HG02970 (cell line): ENCODE measurements around the gene PPP1R2.
"Not testable (repeated sequence)": the region's sequence is repeated elsewhere in the genome, so short reads cannot be mapped to it uniquely, and the experiment has no call there.

Experiments used
- ATAC-seq: cut with Tn5 transposase; IDR thresholded peaks from one replicate; pipeline ENCODE4 v1.9.1; 2021; ENCODE audit warnings: mild to moderate bottlenecking, moderate library complexity, moderate number of reproducible peaks; ENCODE audit not compliant: unreplicated experiment, low FRiP score

Gene PPP1R2

DNA sequence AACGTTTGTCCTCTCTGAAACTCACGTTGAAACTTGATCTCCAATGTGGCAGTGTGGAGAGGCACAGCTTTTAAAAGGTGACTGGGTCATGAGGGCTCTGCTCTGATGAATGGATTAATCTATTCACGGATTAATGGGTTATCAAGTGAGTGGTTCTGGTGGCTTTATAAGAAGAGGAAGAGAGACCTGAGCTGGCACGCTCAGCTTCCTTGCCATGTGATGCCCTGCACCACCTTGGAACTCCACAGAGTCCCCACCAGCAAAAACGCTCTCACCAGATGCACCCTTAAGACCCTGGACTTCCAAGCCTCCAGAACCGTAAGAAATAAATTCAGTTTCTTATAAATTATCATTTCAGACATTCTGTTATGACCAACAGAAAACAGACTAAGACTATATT lies 2.6 kb downstream of the PPP1R2 start:
- no peak for ATAC-seq

DNA sequence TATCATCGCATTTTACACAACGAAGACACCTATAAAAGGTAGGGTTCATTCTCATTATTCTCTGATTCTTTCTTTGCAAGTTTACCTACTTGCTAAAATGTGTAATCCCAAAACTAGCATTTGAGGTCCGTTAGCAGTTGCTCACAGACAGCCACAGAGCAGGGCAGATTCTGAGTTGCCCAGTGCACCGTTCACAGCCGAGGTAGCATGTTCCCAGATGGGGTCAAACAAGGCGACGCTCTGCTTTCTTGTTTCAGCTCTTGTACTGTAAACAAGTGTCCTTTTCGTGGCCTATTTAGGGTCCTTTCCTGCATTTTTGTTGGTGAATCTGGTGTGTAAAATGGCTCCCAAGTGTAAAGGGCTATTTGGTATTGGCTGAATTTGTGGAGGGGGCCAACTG lies 3.1 kb downstream of the PPP1R2 start:
- ATAC-seq, result no peak

DNA sequence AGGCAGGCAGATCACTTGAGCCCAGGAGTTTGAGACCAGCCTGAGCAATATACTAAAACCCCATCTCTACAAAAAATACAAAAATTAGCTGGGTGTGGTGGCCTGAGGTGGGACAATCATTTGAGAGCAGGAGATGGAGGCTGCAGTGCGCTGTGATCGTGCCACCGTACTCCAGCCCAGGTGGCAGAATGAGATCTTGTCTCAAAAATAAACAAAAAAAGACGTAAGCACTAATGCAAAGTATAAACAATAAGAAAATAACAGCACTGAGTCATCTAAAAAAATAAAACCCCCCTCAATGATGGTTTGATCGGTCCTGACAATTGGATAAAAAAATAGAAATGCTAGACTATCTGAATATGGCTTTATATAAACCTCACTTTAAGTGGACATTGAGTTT lies 3.6 kb downstream of the PPP1R2 start:
- ATAC-seq, result no peak

DNA sequence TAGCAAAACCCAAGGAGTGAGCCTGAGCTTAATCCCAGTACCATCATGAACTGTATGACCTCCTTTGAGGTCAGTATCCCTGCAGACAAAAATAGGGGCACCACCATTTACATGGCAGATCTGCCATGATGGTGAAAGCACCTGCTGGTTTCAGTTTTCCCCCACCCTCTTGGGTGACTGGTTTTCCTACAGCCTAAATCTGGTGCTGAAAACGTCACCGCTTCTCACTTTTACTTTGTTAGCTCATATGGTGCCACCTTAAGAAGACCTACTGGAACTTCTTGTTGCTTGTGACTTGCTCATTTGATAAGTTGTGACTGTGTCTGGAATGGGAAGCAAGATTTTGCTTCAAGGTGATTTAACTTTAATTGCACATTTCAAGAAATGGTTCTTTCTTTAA lies 5.1 kb downstream of the PPP1R2 start:
- no peak for ATAC-seq

DNA sequence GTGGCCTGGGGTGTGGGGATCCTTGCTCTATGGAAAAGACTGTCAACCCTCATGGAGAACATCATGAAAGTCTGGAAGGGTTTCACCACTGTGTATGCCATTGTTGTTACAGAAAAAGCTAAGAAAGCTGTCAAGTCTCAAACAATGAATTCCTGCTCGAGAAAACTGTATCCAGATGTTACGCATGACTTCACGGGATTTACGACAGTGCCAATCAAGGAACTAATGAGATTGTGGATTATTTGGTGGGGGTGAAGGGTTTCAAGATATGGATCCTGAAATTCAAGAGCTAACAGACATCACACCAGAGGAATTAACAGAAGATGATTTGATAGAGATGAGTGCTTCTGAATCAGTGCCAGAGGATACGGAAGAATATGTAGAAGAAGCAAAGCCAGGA lies 7.8 kb downstream of the PPP1R2 start:
- no peak for ATAC-seq

DNA sequence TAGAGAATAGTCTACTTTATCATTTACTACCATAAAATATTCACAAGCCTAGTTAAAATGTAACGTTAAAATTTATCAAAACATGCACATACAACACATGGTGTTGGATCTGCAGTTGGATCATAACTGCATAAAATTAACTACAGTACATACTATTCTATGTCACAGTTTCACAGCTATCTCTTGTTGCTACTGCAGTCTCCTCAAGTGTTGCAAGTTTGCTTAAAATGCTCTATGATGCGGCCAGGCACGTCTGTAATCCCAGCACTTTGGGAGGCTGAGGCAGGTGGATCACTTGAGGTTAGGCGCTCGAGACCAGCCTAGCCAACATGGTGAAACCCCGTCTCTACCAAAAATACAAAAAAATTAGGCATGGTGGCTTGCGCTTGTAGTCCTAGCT lies 10.3 kb downstream of the PPP1R2 start:
- no peak for ATAC-seq

DNA sequence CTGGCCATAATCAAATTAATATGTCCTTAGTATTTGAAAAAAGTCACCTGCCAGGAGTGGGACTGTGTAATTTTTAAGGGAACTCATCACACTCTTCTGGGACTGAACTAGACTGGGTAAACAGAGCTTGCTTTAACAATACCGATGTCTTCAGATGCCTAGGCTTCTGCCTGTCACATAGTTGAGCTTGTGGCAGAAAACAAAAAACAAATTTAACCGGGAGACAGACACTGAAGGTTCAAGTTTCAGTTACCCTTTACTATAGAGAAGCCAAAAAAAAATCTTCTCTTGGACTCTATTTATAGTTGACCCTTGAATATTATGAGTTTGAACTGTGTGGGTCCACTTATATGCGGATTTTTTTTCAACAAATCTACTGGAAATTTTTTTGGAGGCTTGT lies 10.8 kb downstream of the PPP1R2 start:
- no peak for ATAC-seq

DNA sequence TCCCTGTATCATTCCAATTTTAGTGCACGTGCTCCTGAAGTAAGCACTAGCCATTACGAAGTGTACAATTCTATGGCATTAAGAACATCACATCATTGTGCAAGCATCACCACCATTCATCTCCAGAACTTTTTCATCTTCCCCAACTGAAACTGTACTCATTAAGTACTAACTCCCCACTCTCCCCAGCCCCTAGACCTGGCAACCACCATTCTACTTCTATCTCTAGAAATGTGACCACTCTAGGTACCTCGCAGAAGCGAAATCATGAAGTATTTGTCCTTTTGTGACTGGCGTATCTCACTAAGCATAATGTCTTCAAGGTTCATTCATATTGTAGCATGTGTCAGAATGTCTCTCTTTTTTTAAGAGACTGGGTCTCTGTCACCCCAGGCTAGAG lies 11.4 kb downstream of the PPP1R2 start:
- ATAC-seq, result no peak

DNA sequence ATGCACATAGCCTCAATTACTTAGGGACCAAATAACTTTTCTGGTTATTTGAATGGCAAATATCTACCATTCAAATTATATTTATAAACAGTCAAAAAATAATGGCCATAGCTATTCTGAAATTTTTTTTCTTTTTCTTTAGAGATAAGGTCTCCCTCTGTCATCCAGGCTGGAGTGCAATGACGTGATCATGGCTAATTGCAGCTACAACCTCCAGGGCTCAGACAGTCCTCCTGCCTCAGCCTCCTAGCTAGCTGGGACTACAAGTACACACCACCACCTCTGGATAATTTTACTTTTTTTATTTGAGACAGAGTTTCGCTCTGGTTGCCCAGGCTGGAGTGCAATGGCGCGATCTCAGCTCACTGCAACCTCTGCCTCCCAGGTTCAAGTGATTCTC lies 16.6 kb downstream of the PPP1R2 start:
- no peak for ATAC-seq

DNA sequence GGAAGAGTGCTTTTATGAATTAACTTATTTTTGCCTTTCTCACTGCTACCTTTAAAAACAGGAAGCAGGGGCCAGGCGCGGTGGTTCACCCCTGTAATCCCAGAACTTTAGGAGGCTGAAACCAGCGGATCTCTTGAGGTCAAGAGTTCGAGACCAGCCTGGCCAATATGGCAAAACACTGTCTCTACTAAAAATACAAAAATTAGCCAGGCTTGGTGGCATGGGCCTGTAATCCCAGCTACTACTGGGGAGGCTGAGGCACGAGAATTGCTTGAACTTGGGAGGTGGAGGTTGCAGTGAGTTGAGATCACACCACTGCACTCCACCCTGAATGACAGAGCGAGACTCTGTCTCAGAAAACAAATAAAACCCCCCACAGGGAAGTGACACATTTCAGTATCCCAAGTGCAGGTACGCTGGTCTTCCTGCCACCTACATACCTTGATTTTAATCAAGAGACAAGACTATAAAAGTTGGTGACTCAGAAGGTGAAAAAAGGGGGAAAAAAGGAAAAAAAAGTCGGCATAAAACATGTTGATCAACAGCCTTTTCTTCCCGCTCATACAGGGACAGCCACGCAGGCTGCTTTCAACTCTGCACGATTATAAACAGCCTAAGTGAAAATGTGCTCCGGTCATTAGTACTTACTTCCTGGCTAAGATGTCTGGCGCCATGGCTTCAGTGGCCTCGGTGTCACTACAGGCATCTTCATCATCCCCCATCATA lies 18.8 kb downstream of the PPP1R2 start:
- ATAC-seq, result no peak

DNA sequence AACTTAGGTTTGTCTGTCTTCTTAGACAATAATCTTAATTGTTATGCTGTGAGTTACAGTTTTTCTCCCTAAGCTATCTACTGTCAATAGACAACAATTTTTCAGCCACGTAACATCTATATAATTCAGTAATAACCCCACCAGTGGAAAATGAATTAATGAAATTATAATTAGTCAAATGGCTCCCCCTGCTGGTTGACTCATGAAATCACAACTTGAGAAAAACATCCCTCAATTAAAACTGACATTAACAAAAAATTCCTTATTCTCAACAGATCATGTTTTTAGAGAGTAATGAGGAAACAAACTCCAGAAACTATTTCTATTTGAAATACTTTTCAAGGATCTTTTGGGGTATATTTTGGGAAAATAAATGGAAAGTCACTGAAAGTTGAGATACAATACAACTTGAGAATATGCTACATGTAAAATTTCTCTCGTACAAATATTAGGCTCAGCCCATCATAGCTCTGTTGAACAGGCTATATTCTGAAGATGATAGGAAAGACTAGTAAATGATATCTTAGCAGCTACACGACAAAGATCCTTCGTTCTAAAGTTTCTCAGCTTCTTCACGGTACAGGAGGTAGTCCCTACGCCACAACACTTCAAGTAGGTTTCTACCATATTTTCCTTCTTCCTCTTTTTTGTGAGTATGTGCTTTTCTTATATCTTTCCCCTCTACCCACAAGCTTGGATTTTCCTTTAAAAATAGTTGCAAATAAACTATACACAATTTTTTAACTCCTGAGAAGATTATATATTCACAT lies 20.7 kb downstream of the PPP1R2 start:
- no peak for ATAC-seq

DNA sequence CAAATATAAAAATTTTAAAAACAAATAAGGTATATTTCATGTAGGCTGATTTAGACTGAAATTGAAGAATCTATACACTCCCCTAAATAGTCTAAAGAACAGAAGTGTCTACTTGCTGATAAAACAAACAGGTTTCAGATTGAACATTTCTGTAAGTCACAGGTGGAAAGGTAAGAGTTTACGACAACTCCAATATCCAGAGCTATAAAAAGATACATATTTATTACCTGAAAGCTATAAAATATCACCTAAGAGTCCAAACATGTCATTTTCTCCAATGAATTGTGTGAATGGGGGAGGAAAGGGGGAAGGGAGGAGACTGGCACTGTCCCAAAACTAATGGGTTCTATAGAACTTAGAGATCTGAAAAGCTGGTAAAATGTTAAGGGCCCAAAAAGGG lies 26.1 kb downstream of the PPP1R2 start:
- no peak for ATAC-seq

DNA sequence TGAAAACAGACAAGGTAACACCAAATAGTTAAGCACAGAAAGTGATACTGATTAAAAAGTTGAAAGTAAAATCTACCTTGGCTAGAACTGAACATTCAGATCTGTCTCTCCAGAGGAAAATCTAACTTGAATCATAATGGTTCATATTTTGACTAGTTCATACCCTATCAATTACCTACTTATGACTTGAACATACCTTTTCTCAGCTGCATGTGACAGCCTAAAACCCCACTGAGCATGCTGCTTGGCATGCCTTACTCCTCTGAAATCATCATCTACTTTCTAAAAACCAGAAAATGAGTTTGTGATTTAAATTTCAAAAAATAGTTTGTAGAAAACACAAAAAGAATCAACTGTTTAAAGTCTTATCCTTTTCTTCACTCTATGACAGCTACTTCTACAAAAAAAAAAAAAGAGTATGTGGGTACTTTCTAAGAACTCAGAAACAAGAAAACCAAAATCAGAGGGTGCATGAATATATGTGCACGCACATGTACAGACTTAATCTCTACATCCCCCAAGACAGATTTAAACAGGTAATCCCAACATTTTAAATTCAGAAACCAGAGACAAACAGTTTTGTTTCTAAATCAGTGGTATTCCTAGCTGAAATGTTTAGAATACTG lies 28.4 kb downstream of the PPP1R2 start:
- not testable (repeated sequence) for ATAC-seq

DNA sequence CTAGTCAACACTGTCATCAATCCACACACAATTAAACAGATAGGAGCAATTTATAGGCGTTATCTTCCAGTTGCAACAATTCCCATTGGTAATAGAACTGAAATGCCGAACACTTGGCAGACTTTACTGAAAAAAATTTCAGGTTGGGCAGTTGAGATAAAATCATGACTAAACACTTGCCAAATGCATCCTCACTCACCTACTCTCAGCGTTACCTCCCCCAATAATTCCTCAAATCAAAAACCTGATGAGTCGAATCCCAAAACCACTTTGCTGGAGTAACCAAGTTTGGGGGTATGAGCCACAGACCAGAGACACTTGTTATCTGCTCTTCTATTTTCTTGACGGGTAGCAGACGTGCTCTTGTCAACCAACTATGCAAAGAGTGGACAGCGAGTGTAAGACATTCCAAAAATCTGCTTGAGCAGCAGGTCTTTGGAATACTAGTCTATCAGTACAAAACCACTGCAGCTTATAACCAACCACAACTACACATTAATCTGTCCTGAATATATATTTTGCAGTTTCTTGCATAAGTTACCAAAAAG lies 30.3 kb downstream of the PPP1R2 start:
- ATAC-seq, result no peak

DNA sequence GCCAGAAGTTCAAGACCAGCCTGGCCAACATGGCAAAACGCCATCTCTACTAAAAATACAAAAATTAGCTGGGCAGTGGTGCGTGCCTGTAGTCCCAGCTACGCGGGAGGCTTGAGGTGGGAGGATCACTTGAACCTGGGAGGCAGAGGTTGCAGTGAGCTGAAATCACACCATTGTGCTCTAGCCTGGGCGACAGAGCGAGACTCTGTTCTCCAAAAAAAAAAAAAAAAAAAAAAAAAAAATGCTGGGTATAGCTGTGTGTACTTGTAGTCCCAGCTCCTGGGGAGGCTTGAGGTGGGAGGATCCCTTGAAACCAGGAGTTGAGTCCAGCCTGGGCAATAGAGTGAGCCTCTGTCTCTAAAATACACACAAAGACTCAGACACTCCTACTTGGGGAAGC lies 32.0 kb downstream of the PPP1R2 start:
- no peak for ATAC-seq

DNA sequence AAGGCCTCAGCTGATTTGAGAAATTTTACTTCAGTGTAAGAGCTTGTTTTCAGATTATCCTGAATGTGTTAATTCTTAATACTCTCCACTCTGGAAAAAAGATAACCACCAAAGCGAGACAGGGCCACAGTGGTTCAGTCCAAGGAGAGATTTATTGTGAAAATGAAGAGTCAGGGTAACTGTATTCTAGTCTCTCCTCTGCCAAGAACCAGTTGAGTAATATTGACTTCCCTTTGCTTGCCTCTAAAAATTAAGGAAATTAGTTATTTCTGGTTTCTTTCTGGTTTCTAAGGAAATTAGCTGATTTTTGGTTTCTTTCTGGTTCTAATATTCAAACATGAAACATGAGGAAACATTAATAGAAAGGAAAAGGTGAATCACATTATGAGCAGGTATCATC lies 34.9 kb downstream of the PPP1R2 start:
- ATAC-seq, result no peak

DNA sequence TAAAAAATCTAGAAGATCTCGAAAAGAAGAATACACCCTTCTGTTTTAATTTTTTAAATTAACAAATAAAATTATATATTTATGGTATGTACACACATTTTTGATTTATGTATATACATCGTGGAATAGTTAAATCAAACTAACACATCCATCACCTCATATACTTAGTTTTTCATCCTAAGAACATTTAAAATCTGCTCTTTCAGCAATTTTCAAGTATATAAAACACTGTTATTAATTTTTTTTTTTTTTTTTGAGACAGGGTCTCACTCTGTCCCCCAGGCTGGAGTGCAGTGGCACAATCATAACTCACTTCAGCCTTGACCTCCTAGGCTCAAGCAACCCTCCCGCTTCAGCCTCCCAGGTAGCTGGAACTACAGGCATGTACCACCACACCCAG lies 67.5 kb downstream of the PPP1R2 start:
- ATAC-seq, result no peak

DNA sequence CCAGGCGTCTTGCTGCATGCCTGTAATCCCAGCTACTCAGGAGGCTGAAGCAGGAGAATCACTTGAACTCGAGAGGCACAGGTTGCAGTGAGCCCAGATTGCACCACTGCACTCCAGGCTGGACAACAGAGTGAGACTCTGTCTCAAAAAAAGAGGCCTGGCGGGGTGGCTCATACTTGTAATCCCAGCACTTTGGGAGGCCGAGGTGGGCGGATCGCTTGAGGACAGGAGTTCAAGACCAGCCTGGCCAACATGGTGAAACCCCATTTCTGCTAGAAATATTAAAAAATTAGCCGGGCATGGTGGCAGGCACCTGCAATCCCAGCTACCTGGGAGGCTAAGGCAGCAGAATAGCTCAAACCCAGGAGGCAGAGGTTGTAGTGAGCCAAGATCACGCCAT lies 68.0 kb downstream of the PPP1R2 start:
- ATAC-seq, result not testable (repeated sequence)

DNA sequence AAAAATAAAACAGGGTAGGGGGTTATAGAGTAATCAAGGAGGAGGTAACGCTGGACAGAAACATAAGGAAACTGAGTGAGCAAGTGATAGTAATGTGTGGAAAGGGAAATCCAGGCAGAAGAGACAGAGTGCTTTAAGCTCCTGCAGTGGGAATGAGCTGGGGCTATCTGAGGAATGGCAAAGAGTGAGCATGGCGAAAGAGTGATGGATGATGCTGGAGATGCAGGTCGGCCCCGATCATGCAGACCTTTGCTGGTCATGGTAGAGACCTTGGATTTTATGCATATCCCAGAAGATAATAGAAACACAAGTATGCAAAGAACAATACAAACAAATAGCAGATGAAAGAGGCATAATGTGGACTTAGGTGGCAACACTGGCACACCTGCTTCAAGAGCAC lies 74.3 kb downstream of the PPP1R2 start:
- ATAC-seq, result no peak

DNA sequence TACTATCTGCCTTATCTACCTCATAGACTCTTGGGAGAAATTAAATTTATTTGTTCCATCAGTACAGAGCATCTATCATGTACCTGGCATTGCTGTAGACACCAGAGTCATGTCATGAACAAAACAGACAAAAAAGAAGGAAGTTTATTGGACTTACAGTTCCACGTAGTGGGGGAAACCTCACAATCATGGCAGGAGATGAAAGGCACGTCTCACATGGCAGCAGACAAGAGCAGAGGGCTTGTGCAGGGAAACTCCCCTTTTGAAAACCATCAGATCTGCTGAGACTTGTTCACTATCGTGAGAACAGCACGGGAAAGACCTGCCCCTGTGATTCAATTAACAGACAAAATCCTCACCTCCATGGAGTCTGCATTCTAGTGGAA lies 74.7 kb downstream of the PPP1R2 start:
- no peak for ATAC-seq

DNA sequence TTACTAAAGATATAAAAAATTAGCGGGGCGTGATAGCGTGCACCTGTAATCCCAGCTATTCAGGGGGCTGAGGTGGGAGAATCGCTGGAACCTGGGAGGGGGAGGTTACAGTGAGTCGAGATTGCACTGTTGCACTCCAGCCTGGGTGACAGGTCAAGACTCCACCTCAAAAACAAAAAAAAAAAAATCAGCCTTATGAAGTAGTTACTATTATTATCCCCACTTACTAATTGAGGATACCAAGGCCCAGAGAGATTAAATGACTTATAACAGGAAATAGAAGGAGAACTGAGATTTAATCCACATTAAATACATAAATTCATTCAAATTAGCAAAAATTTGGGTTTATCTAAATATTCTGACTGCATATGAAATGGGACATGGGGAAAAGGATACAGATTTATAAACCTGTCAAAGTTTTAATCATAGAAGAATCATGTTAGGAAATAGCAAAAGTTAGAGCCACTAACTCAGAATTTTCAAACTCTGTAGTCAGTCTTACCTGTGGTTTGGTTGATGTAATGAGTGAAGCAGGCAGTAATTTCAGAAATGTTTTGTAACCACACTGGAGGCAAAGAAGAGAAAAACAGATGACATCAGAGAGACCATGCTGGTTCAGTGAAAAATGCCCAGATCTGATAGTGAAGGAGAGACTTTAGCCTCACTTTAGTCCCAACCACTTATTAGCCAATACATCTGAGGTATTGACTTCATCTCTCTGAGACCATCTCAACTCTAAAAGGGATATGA lies 75.3 kb downstream of the PPP1R2 start:
- ATAC-seq, result no peak
